Measurements from ENCODE around the gene APC.

DNA sequence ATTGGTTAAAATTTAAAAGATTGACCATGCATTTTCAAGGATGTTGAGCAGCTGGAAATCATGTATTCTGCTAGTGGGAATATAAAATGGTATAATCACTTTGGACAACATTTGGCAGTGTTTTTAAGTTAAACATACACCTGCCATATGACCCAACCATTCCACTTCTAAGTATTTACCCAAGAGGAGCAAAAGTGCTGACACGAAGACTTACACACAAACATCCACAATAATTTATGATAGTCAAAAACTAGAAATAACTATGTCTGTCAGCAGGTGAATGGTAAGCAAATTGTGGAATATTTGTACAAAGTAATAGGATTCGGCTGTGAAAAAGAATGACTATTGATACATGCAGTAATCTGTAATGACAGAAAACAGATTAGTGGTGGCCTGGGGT, 92.7 kb downstream of the APC start:
- TF ChIP-seq ARNTL (CRISPR knock-in tag; IDR thresholded peaks at IDR 0.05; ENCODE audit: borderline replicate concordance, low read depth) (no peak), RARB (CRISPR knock-in tag; IDR thresholded peaks at IDR 0.05) (no peak), ZNF70 (CRISPR knock-in tag; IDR thresholded peaks at IDR 0.05) (no peak), ISL1 (CRISPR knock-in tag; IDR thresholded peaks at IDR 0.05) (no peak), PATZ1 (CRISPR knock-in tag; IDR thresholded peaks at IDR 0.05; ENCODE audit: borderline replicate concordance) (no peak), SNAI2 (CRISPR knock-in tag; IDR thresholded peaks at IDR 0.05) (no peak), ESRRG (CRISPR knock-in tag; IDR thresholded peaks at IDR 0.05) (no peak), PPARA (CRISPR knock-in tag; IDR thresholded peaks at IDR 0.05; ENCODE audit: borderline replicate concordance) (no peak), ZFP3 (CRISPR knock-in tag; IDR thresholded peaks at IDR 0.05) (no peak), ZFP30 (CRISPR knock-in tag; IDR thresholded peaks at IDR 0.05) (no peak), ZNF8 (CRISPR knock-in tag; IDR thresholded peaks at IDR 0.05) (no peak), BACH2 (CRISPR knock-in tag; IDR thresholded peaks at IDR 0.05; ENCODE audit: borderline replicate concordance) (no peak)
- TF ChIP-seq, protein P1, sequence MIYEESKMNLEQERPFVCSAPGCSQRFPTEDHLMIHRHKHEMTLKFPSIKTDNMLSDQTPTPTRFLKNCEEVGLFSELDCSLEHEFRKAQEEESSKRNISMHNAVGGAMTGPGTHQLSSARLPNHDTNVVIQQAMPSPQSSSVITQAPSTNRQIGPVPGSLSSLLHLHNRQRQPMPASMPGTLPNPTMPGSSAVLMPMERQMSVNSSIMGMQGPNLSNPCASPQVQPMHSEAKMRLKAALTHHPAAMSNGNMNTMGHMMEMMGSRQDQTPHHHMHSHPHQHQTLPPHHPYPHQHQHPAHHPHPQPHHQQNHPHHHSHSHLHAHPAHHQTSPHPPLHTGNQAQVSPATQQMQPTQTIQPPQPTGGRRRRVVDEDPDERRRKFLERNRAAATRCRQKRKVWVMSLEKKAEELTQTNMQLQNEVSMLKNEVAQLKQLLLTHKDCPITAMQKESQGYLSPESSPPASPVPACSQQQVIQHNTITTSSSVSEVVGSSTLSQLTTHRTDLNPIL (CRISPR knock-in tag; IDR thresholded peaks at IDR 0.05; ENCODE audit: low read depth) = no peak

Data from SK-N-SH treated with all-trans-retinoic acid at 6 μM for 48 hours (cell line).